ENCODE measurements around the gene SLC22A23. TPM values are rescaled to one million over a fixed set of nuclear protein-coding genes. Genes with fewer than 3 reads are reported as not detected.

Gene SLC22A23
- total RNA-seq, 1 donor from 2014 or later = 44.3 TPM

GRCh38 chr6:3444276-3445088 is 12.4 kb downstream of the SLC22A23 start:
- no peak for DNase-seq

- no peak for DNase-seq
Observed at GRCh38 chr6:3443221-3443515, 13.7 kb downstream of the SLC22A23 start.

GRCh38 chr6:3442431-3443220 is 14.2 kb downstream of the SLC22A23 start:
- no peak for DNase-seq

- no peak for DNase-seq
Observed at GRCh38 chr6:3440911-3441310, 15.9 kb downstream of the SLC22A23 start.

GRCh38 chr6:3439961-3440360 is 16.9 kb downstream of the SLC22A23 start:
- no peak for DNase-seq

- DNase-seq = no peak
Observed at GRCh38 chr6:3438190-3439167, 18.4 kb downstream of the SLC22A23 start.

GRCh38 chr6:3433005-3433404 is 23.8 kb downstream of the SLC22A23 start:
- DNase-seq = no peak

- DNase-seq = no peak
Observed at GRCh38 chr6:3432416-3432815, 24.4 kb downstream of the SLC22A23 start.

GRCh38 chr6:3431994-3432393 is 24.9 kb downstream of the SLC22A23 start:
- no peak for DNase-seq

GRCh38 chr6:3429211-3429610 is 27.6 kb downstream of the SLC22A23 start:
- no peak for DNase-seq

GRCh38 chr6:3428700-3429099 is 28.1 kb downstream of the SLC22A23 start:
- no peak for DNase-seq

GRCh38 chr6:3428247-3428646 is 28.6 kb downstream of the SLC22A23 start:
- no peak for DNase-seq

- DNase-seq = no peak
Observed at GRCh38 chr6:3427687-3428085, 29.2 kb downstream of the SLC22A23 start.

- no peak for DNase-seq
Observed at GRCh38 chr6:3426927-3427686, 29.7 kb downstream of the SLC22A23 start.

- DNase-seq = no peak
Observed at GRCh38 chr6:3426091-3426926, 30.5 kb downstream of the SLC22A23 start.

- DNase-seq = no peak
Observed at GRCh38 chr6:3425574-3425973, 31.3 kb downstream of the SLC22A23 start.

- no peak for DNase-seq
Observed at GRCh38 chr6:3424185-3424927, 32.5 kb downstream of the SLC22A23 start.

GRCh38 chr6:3423439-3424184 is 33.2 kb downstream of the SLC22A23 start:
- no peak for DNase-seq

GRCh38 chr6:3422435-3423070 is 34.3 kb downstream of the SLC22A23 start:
- DNase-seq = no peak

Data from occipital lobe (tissue), 2 donors.